Measurements from ENCODE around the gene KCNS1.

DNA sequence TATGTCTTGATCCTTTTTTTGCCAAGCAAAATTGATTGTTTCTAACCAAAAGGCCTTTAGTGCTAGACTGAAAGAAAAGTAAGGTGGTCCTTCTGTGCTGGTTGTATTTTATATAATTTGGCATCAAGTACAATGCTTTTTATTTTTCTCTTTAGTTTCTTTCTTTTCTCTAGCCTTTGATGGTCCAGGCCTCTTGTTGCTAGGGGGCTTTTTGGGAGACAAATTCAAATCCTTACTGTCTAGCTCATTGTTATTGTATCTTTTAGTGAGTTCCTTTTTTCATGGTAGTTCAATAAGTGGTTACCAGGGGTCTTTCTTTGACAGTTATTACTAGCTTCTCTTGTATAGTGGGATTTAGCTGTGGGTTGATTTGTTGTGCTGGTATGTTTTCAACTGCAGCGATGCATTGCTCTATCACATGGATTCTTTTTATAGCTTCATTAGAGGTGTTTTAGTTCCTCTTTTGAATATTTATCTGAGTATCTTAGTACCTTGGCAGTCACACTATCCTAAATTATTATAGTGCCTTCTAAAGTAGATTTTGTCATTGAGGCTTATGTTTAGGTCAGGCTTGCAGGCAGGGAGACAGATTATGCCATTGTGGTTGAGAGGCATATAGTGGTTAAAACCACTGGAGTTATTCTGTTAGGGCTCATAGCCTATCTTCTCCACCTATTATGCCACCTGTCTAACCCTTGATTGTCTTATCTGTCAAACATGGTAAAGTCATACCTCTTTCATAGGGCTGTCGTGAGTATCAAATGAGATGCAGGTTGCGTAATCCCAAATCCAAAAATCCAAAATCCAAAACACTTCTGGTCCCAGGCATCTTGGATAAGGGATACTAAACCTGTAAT lies 49.5 kb downstream of the KCNS1 start:
- no peak for TF ChIP-seq POLR2A (IDR thresholded peaks at IDR 0.05)
- TF ChIP-seq, protein P1, sequence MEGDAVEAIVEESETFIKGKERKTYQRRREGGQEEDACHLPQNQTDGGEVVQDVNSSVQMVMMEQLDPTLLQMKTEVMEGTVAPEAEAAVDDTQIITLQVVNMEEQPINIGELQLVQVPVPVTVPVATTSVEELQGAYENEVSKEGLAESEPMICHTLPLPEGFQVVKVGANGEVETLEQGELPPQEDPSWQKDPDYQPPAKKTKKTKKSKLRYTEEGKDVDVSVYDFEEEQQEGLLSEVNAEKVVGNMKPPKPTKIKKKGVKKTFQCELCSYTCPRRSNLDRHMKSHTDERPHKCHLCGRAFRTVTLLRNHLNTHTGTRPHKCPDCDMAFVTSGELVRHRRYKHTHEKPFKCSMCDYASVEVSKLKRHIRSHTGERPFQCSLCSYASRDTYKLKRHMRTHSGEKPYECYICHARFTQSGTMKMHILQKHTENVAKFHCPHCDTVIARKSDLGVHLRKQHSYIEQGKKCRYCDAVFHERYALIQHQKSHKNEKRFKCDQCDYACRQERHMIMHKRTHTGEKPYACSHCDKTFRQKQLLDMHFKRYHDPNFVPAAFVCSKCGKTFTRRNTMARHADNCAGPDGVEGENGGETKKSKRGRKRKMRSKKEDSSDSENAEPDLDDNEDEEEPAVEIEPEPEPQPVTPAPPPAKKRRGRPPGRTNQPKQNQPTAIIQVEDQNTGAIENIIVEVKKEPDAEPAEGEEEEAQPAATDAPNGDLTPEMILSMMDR (IDR thresholded peaks at IDR 0.05) = no peak
- TF ChIP-seq POLR2AphosphoS5 (IDR thresholded peaks at IDR 0.05) = no peak
